OCI-LY3 (cell line): ENCODE results near the gene IST1.

Experiments used
- H2AFZ ChIP-seq: fragments of 200-600, 300-600 bp; shearing (Covaris generic); 2 replicates; pipeline ENCODE4 v1.6.0; 2014; ENCODE audit warnings: antibody characterized with exemption, low read depth, low read length
- H3K27ac ChIP-seq: fragments of 200-600, 300-600 bp; sonication (generic); 2 replicates; pipeline ENCODE4 v1.5.1; 2014; ENCODE audit warnings: mild to moderate bottlenecking, low read length, moderate library complexity, mixed read lengths
- H3K27me3 ChIP-seq: fragments of 200-600, 300-600 bp; sonication (generic); 2 replicates; pipeline ENCODE4 v1.6.1; 2014; ENCODE audit warnings: low read depth, low read length, mixed read lengths
- H3K36me3 ChIP-seq: fragments of 200-600, 300-600 bp; sonication (generic); replicated peaks from 2 replicates; pipeline ENCODE3; 2014; ENCODE audit warnings: low read depth, low read length, mixed read lengths
- H3K4me1 ChIP-seq: fragments of 300-600, 200-600 bp; sonication (generic); 2 replicates; pipeline ENCODE4 v1.6.1; 2014; ENCODE audit warnings: low read length, mixed read lengths
- H3K4me2 ChIP-seq: fragments of 200-600, 300-600 bp; sonication (generic); 2 replicates; pipeline ENCODE4 v1.6.1; 2014; ENCODE audit warnings: low read length, mixed read lengths
- H3K4me3 ChIP-seq: fragments of 300-600, 200-600 bp; sonication (generic); 2 replicates; pipeline ENCODE4 v1.5.1; 2014; ENCODE audit warnings: antibody characterized with exemption, mild to moderate bottlenecking, low read length, moderate library complexity
- H3K79me2 ChIP-seq: fragments of 300-600, 200-600 bp; shearing (Covaris generic); 2 replicates; pipeline ENCODE4 v1.6.1; 2014; ENCODE audit warnings: mild to moderate bottlenecking, low read length, mixed read lengths
- H3K9ac ChIP-seq: fragments of 300-600, 200-600 bp; shearing (Covaris generic); 2 replicates; pipeline ENCODE4 v1.6.0; 2014; ENCODE audit warnings: mild to moderate bottlenecking, low read length, moderate library complexity
- H3K9me3 ChIP-seq: fragments of 200-600, 300-600 bp; shearing (Covaris generic); 2 replicates; pipeline ENCODE4 v1.6.1; 2014; ENCODE audit warnings: low read length, mixed read lengths; ENCODE audit not compliant: insufficient read depth
- H4K20me1 ChIP-seq: fragments of 200-600, 300-600 bp; sonication (generic); 2 replicates; pipeline ENCODE4 v1.6.1; 2016; ENCODE audit warnings: low read length, mixed read lengths; ENCODE audit not compliant: insufficient read depth
- EZH2phosphoT487 ChIP-seq: fragments of 200-600 bp; shearing (Covaris generic); IDR thresholded peaks from 2 replicates; pipeline ENCODE4 v1.6.1; 2018; ENCODE audit warnings: antibody characterized with exemption, mixed run types, low read depth
- TF ChIP-seq, protein P1 (sequence below): fragments of 200-600, 300-600 bp; sonication (generic); IDR thresholded peaks from 2 replicates; pipeline ENCODE4 v1.5.1; 2014; ENCODE audit warnings: antibody characterized with exemption, low read length, low read depth

Gene IST1

DNA sequence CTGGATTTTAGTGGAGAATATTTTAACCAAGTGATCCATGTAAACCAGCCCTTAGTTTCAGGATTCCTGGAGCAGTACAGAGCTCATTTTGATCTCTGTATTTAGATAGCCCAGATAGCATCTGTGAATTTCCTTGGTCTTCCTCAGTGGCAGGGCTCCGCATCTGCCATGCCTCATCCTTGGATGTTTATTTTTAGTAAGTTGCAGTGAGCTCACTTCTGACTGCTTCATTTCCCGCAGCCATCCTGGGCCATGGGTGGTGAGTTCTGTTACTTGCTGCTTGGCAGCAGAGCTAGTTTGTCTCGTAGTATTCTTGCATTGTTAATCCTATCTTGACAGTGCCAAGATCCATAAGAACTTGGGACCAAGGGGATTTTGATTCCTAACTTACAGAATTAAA is 33.7 kb downstream of the IST1 start:
- Histone ChIP-seq H3K4me1 (no peaks in the 10 kb centered on the region), H3K4me2 (no peak overlapping the region), H3K27ac (no peak overlapping the region), H3K27me3 (no peaks in the 10 kb centered on the region), H4K20me1 (peaks cover 28% of the 10 kb centered on the region), H3K4me3 (no peak overlapping the region), H3K9me3 (no peaks in the 10 kb centered on the region), H3K9ac (no peak overlapping the region), H3K36me3 (peaks cover 37% of the 10 kb centered on the region), H3K79me2 (peaks cover 7% of the 10 kb centered on the region), H2AFZ (no peak overlapping the region)
- TF ChIP-seq EZH2phosphoT487: no peak
- TF ChIP-seq, protein P1, sequence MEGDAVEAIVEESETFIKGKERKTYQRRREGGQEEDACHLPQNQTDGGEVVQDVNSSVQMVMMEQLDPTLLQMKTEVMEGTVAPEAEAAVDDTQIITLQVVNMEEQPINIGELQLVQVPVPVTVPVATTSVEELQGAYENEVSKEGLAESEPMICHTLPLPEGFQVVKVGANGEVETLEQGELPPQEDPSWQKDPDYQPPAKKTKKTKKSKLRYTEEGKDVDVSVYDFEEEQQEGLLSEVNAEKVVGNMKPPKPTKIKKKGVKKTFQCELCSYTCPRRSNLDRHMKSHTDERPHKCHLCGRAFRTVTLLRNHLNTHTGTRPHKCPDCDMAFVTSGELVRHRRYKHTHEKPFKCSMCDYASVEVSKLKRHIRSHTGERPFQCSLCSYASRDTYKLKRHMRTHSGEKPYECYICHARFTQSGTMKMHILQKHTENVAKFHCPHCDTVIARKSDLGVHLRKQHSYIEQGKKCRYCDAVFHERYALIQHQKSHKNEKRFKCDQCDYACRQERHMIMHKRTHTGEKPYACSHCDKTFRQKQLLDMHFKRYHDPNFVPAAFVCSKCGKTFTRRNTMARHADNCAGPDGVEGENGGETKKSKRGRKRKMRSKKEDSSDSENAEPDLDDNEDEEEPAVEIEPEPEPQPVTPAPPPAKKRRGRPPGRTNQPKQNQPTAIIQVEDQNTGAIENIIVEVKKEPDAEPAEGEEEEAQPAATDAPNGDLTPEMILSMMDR: no peak

DNA sequence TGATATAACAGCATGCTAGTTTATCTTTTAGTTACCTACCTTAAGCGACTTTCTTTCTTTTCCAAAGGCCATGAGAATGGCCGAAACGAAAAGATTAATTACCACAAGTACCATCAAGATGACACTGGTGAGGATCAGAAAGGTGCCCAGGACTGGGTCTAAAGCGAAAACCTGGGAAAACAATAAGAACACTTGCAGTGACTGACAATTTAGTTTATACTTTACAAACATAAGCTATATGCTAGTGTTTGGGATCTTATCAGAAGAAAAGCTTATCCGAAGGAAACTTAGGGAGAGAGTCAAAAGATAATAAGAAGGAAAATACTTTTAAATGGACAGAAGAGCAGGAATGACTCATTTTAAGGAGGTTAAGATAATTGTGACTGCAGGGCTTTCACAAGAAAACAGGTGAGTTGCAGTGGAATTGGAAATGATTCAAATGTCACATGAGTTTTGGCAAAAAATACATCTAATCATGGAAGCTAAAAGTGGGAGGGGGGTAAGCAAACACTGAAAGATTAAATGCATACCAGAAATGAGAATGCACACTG is 34.8 kb downstream of the IST1 start:
- H3K9ac ChIP-seq: no peak overlapping the region
- no peak overlapping the region for H3K4me3 ChIP-seq
- H2AFZ ChIP-seq: no peak overlapping the region
- no peak overlapping the region for H3K27ac ChIP-seq
- no peak overlapping the region for H3K4me2 ChIP-seq
- H3K79me2 ChIP-seq: peaks cover 7% of the 10 kb centered on the region
- H3K9me3 ChIP-seq: no peaks in the 10 kb centered on the region
- H3K27me3 ChIP-seq: no peaks in the 10 kb centered on the region
- TF ChIP-seq EZH2phosphoT487: no peak
- TF ChIP-seq, protein P1: no peak
- peaks cover 38% of the 10 kb centered on the region for H3K36me3 ChIP-seq
- peaks cover 26% of the 10 kb centered on the region for H4K20me1 ChIP-seq
- H3K4me1 ChIP-seq: no peaks in the 10 kb centered on the region

DNA sequence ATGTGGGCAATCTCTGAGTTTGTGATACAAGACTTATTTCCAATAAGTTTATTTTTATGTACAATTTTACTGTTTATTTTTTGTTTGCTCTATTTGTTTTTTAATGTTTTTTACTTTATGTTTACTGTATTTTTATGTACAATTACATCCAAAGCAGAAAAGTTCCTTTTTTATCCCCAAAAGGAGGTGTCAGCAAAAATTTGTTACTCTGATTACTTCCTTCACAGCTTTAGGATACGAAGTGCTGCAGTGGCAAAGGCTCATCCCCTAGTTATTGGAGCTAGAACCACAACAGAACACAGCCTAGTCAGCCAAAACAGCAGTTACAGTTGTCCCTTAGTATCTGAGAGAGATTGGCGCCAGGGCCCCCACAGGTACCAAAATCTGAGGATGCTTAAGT is 35.7 kb downstream of the IST1 start:
- H3K36me3 ChIP-seq: peaks cover 41% of the 10 kb centered on the region
- H3K4me2 ChIP-seq: no peak overlapping the region
- no peak overlapping the region for H2AFZ ChIP-seq
- TF ChIP-seq EZH2phosphoT487: no peak
- TF ChIP-seq, protein P1: no peak
- H4K20me1 ChIP-seq: peaks cover 26% of the 10 kb centered on the region
- no peaks in the 10 kb centered on the region for H3K27me3 ChIP-seq
- peaks cover 7% of the 10 kb centered on the region for H3K79me2 ChIP-seq
- no peak overlapping the region for H3K4me3 ChIP-seq
- no peak overlapping the region for H3K27ac ChIP-seq
- no peaks in the 10 kb centered on the region for H3K9me3 ChIP-seq
- no peak overlapping the region for H3K9ac ChIP-seq
- no peaks in the 10 kb centered on the region for H3K4me1 ChIP-seq

DNA sequence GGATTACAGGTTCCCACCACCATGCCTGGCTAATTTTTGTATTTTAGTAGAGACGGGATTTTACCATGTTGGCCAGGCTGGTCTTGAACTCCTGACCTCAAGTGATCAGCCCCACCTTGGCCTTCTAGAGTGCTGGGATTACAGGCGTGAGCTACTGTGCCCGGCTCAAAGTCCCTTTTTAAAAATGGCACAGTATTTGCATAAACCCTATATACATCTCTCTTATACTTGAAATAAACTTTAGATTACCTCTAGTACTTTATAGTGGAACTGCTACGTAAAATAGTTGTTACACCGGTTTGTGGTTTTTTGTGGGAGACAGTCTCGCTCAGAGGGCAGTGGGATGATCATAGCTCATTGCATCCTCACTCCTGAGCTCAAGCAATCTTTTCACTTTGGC is 36.3 kb downstream of the IST1 start:
- peaks cover 26% of the 10 kb centered on the region for H4K20me1 ChIP-seq
- H3K4me2 ChIP-seq: no peak overlapping the region
- H3K4me1 ChIP-seq: no peaks in the 10 kb centered on the region
- no peak overlapping the region for H3K27ac ChIP-seq
- no peak overlapping the region for H3K4me3 ChIP-seq
- no peak for TF ChIP-seq EZH2phosphoT487
- no peak overlapping the region for H3K9ac ChIP-seq
- peaks cover 39% of the 10 kb centered on the region for H3K36me3 ChIP-seq
- no peaks in the 10 kb centered on the region for H3K27me3 ChIP-seq
- no peaks in the 10 kb centered on the region for H3K9me3 ChIP-seq
- H2AFZ ChIP-seq: no peak overlapping the region
- H3K79me2 ChIP-seq: peaks cover 7% of the 10 kb centered on the region

DNA sequence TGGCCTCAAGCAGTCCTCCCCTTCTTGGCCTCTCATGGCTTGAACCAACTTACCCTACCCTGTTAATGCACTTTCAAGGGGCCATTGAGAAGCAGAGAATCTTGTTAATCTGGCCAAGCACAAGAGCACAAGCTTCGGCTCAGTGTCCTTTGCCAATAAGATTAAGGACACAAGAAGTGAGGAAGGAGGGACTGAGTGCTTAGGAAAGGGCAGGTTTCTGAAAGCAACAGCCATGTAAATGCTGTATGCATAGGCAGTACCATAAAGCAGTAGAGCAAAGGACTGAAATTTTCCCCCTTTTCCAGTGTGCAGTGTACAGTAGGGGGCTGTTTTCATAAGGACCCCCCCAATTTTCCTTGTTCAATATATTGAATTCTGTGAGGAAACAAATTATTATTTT is 37.7 kb downstream of the IST1 start:
- Histone ChIP-seq H3K27ac (no peak overlapping the region), H3K4me3 (no peak overlapping the region), H3K79me2 (peaks cover 7% of the 10 kb centered on the region), H3K27me3 (no peaks in the 10 kb centered on the region), H3K4me1 (no peaks in the 10 kb centered on the region), H3K4me2 (no peak overlapping the region), H3K9ac (no peak overlapping the region), H2AFZ (no peak overlapping the region), H3K36me3 (peaks cover 35% of the 10 kb centered on the region), H4K20me1 (peaks cover 26% of the 10 kb centered on the region), H3K9me3 (no peaks in the 10 kb centered on the region)
- TF ChIP-seq, protein P1: no peak
- TF ChIP-seq EZH2phosphoT487: no peak
